ENCODE results near the gene LCN10.
"Not testable (repeated sequence)": the region's sequence is repeated elsewhere in the genome, so short reads cannot be mapped to it uniquely, and the experiment has no call there.

Gene LCN10

DNA sequence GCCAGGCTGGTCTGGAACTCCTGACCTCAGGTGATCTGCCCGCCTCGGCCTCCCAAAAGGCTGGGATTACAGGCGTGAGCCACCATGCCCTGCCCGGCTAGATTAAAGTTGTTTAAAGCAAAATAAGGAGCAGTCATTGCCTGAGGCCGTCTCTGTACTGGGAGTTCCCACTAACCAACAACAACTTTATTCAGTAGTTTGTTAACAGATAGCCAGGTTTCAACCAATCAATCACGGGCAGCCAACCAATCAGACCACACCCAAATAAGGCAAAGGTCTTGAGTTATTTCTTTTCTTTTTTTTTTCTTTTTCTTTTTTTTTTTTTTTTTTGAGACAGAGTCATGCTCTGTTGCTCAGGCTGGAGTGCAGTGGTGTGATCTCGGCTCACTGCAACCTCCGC, 38.0 kb downstream of the LCN10 start:
- not testable (repeated sequence) for H3K4me3 ChIP-seq (ENCODE audit: low read depth, low read length)

DNA sequence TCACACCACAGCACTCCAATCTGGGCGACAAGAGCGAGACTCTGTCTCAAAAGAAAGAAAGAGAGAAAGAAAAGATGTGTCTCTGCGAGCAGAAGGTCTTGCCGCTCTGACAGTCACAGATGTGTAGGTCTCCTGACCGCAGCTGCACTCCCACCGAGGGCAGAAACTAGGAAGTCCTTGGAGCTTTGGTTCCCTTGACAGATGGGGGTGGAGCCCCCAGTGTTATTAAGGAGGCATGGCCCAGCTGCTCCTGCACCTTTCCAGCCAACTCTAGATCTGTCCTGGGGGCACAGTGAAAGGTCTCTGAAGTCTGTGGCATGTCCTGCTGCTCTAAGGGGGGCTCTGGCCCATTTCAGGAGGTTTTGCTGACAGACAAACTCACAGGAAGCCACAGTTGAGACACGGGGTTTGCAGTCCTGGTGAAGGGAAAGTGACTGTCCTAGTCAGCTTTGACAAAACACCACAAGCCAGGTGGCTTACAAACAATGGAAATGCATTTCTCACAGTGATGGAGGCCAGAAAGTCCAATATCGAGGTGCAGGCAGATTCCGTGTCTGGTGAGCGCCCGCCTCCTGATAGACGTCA, 39.4 kb downstream of the LCN10 start:
- H3K4me3 ChIP-seq (ENCODE audit: low read depth, low read length), result no peak overlapping the region

DNA sequence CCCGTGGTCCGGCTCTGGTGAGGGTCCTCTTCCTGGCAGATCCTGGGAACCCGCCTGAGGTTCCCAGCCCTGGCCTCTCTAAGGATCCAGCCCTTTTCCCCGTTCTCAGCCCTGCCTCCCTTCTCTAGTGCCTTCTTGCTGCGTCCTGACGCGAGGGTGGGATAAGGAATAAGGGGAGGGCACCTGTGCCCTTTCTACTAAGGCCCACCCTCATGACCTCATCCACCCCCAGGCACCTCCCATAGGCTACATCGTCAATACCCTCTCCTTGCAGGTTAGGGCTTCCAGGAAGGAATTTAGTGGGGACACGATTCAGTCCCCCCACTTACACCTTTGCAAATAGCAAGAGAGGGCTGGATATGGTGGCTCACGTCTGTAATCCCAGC, 41.1 kb downstream of the LCN10 start:
- no peak overlapping the region for H3K4me3 ChIP-seq (ENCODE audit: low read depth, low read length)

DNA sequence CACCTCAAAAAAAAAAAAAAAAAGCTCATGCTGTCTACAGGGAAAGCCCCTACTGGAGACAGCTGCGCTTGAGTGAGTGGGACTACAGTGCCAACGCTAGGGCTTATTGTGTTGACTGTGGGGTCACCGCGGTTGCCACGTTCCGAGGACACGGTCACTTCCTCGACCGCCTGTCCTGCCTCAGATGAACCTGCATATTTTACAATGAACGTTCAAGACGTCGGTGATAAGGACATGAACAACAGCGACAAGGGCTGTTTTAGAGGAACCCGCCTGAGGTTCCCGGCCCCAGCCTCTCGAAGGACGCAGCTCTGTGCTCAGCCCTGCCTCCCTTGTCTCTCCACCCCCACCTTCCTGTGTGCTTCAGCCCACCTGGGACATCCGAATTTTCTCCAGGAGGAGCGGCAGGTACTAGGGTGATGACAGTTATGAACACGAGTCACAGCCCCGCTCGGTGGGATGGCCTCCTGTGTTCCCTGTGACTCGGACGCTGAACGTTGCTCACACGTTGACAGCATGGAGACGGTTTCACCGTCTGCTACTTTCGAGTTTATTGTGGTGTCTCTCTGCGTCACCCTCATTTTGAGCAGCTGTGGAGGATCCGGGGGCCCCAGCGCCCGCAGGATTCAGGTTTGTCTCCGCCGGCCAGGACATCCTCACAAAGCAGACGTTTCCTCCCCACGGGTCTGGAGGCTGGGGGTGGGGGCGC, 41.6 kb downstream of the LCN10 start:
- no peak overlapping the region for H3K4me3 ChIP-seq (ENCODE audit: low read depth, low read length)

DNA sequence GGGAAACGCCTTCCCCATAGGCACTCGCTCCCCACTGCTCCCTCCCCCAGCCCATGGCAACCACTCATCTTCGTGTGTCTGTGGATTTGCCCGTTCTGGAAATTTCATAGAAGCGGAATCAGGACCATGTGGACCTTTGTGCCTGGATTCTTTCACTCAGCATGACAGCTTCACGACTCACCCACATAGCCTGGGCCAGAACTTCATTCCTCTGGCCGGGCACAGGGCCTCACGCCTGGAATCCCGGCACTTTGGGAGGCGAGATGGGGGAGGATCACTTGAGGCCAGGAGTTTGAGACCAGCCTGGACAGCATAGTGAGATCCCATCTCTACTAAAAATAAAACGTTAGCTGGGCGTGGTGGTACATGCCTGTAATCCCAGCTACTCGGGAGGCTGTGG, 42.4 kb downstream of the LCN10 start:
- H3K4me3 ChIP-seq (ENCODE audit: low read depth, low read length), result no peak overlapping the region

DNA sequence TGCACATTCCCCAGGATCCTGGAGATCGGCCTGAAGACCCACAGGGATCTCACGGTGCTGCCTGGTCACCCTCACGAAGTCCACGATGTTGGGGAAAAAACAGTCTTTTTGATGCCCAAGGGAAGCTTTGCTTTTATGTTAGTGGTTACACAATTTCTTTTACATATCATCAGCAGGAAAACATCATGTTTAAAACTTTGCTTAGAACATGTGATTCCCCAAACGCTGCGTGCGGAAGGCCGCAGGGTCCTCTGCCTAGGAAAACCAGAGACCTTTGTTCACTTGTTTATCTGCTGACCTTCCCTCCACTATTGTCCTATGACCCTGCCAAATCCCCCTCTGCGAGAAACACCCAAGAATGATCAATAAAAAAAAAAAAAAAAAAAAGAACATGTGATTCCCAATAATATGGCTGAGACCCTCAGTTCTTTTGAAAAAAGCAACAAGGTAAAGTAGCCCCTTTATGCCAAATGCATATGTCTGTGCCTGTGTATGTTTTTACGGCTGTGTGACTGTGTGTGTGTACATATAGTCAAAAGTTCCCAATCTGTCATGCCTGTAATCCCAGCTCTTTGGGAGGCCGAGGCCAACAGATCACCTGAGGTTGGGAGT, 44.0 kb downstream of the LCN10 start:
- no peak overlapping the region for H3K4me3 ChIP-seq (ENCODE audit: low read depth, low read length)

DNA sequence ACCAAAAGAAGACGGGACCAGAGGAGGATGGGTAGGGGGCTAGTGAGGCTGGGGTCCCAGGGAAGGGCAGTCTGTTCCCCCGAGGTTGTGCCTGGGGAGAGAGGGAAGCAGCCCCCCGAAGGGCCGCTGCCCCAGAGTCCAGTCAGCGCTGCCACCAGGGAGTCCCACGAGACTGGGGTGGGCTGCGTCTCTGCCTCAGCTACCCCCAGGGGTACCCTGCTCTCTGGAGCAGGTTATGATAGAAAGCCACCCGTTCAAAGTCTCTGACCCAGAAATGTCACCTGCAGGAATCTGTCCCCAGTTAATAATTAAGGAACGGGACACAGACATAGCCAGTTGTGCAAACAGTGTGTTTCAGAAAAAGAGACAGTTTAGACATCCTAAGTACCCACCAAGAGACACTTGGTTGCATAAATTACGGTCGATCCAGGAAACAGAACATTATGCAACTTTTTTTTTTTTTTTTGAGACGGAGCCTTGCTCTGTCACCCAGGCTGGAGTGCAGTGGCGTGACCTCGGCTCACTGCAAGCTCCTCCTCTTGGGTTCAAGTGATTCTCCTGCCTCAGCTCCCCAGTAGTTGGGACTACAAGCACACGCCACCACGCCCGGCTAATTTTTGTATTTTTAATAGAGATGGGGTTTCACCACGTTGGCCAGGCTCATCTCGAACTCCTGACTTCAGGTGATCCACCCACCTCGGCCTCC, 44.8 kb downstream of the LCN10 start:
- no peak overlapping the region for H3K4me3 ChIP-seq (ENCODE audit: low read depth, low read length)

DNA sequence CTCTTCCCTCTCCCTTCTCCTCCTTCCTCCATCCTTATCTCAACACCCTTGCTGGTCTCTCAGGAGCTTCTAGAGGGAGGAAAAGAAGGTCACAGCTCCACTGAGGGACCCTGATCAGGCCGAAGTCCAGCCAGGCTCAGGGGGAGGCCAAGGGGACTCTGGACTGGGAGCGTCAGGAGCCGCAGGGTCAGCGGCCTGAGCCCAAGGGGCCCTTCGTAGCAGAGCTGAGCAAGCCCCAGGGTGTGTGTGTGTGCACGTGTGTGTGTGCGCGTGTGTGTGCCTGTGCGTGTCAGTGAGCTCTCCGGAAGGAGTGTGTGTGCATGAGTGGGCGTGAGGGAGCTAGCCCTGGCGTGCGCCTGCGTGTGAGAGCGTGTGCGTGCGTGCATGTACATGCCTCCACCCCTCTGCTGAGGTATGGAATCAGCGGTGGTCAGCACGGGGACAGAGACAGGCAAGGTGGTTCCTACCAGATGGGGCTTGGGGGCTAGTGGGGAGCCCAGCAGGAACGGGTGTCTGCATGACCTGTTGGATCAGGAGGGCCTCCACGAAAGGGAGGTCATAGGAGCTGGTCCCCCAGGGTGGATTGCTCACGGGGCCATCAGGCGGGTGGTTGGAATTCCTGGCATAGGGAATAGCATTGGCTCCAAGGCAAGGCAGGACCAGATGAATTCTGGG, 45.5 kb downstream of the LCN10 start:
- no peak overlapping the region for H3K4me3 ChIP-seq (ENCODE audit: low read depth, low read length)

DNA sequence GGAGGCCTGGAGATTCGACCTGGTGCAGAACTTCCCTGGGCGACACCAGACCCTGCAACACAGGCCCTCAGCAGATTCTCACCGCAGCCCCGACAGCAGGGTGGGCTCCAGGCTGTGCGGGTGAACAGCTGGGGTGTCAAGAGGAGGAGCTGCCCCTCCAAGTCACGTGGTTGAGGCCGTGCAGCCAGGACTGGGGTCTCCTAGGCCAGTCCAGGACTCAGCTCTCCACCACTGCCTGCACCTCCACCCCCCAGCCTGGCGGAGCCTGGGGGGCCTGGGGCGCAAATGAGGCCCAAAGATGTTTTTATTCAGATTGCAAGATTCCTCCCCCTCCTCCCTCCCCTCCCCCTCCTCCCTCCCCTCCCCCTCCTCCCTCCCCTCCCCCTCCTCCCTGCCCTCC, 46.2 kb downstream of the LCN10 start:
- no peak overlapping the region for H3K4me3 ChIP-seq (ENCODE audit: low read depth, low read length)

DNA sequence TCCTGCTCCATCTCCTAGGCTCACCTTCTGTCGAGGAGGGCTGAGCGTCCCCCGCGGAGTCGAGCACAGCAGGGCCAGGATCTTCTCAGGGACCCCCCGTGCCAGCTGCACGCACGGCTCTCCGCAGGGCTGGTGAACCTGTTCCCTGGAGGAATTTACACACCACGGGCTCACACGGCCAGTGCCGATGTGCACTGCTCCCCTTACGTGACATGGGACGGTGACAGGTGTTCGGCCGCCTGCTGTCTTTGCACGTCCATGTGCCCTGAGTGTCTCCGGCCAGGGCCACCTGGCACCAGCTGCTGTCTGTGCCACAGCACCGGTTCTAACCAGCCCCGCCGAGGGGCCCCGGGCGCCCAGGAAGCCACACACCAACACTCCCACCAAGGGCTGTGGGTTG, 46.8 kb downstream of the LCN10 start:
- H3K4me3 ChIP-seq (ENCODE audit: low read depth, low read length), result no peak overlapping the region

DNA sequence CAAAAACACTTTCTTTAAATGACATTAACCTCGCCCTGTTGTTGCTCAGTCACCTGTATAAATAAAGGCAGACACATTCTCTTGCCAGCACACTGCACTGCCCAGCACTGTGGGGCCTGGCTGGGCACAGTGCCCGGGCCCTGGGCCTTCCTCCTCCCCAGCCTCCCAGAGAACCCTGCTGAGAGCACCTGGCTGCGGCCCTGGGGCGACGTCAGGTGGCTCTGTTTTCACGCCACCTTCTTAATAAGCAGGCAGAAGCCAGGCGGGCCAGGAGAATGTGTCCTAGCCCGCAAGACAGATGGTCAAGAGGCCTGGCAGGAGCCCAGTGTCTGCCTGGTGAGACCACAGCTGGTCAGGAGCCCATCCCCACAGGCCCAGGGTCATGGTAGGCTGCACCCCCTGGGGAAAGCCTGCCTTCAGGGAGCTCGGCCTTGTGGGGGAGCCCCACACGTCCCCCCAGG, 47.3 kb downstream of the LCN10 start:
- H3K4me3 ChIP-seq (ENCODE audit: low read depth, low read length), result no peak overlapping the region

DNA sequence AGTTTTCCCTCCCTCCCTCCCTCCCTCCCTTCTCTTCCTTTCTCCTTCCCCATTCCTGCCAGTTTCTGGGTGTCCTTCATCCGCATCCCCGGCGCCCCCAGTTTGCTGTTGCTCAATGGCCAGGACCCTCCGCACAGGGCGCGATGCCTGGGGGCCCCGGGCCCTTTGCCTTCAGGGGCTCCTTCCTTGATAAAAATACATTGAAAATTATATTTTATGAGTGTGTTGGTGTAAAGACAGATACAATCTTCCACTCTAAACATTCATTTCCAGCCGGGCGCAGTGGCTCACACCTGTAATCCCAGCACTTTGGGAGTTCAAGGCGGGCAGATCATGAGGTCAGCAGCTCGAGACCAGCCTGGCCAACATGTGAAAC, 47.9 kb downstream of the LCN10 start:
- H3K4me3 ChIP-seq (ENCODE audit: low read depth, low read length), result no peak overlapping the region

DNA sequence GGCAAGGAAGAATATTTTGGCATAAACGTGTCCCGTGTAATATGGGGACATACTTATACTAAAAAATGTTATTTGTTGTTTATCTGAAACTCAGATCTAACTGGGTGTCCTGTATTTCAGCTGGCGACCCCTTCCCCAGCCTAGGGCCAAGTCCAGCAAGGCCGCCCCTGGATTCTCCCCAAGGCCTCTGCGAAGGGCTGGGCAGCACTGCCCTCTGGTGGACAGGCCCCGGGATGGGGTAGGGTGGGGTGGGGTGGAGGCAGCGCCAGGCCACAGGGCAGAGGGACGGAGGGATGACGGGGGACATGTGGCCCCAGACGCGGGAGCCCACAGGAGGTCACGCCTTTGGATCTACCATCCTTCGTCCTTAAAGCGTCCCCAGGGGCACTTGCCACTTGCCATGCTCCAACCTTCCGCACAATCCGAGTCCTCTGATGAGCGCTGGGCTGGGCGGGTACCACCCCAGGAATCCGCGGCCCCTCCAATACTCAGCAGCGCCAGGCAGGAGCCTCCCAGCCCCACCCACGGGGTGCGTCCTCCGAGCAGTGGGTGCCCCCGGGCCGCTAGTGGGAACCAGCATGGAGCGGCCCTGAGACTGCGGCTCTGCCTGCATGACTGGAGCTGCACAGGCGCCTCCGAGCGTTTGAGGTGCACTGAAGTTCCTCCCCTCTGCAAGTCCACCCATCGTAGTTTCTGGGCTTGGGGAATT, 48.4 kb downstream of the LCN10 start:
- H3K4me3 ChIP-seq (ENCODE audit: low read depth, low read length), result no peak overlapping the region

DNA sequence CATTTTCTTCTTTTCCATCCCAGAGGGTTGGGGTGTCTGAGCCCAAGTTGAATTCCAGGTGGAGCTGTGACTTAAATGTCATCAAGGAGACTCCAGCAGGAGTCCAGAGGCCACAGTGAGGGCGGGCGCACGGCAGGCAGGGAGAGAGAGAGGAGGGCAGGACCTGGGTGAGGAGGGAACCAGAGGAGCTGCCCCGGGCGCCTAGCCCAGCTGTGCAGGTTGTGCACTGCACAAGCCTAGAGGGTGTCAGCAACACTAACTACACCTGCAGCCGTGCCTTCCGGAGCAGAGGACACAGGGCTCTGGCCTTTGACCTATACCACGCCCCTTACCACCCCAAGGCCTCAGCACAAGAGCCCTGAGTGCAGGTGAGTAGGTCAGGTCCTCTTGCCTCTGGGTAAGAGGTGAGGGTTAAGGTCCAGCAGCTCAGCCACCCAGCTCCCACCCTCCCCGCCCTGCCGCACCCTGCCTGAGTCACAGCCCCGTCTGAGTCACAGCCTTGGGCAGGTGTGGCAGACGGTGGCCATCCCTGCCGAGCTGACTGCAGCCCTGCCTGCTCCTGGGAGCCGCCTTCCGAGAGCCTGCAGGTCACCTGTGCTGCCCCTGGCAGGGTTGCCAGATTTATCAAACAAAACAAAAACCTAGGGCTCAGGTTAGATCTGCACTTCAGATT, 49.1 kb downstream of the LCN10 start:
- no peak overlapping the region for H3K4me3 ChIP-seq (ENCODE audit: low read depth, low read length)

DNA sequence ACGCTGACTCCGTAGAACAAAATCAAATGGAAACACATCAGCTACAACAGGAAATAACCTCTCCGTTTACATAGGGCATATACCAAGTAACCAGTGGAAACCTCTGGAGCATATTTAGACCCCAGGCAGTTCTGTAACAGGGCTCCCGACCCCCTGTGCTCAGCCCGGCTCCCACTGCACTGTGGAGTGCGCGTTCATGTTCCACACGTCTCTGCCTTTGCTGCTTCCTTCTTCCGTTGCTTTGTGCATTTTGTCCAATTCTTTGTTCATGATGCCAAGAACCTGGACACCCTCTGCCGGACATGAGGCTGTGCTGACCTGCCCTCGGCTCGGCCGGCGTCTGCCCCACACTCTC, 49.6 kb downstream of the LCN10 start:
- H3K4me3 ChIP-seq (ENCODE audit: low read depth, low read length), result no peak overlapping the region

DNA sequence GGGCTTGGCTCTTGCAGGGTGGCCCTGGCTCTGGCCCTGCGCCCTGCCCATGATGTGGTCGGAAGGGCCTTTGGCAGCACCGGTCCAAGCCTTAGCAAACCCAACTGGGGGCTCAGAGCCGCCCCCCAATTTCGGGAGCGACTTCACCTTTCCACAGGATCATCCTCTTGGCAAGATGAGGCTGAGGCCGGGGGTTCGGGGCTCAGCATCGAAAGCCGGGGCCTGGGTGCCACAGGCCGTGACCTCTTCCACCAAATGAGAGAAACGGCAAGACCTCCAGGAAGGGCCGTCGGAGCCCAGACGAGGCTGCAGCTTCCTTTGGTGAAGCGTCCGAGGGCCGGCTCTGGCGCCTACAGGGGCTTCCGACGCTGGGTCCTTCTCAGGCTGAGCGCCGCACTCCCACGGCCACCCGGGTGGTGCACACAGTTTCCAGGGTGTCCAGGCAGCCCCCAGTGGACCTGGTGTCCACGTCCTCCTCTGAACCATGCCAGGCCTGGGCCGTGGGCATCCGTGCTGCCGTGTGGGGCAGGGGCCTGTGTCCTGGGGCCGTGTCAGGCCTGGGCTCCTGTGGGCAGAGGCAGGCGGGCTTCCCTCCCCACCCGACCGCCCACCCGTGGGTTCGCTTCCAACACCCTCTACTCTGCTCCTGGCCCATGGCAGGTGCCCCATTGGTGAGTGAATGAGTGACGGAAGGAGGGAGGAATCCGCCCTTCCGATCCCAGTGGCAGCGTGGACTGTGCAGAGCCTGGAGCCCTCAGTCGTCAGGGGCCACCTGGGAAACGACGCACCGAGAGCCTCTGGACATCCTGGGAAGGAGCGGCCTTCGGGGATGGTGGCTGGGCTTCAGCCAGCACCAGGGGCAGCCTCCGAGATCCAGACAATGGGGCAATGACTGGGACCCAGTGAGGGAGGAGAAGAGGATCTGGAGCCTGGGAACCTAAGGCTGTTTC, 50.3 kb downstream of the LCN10 start:
- H3K4me3 ChIP-seq (ENCODE audit: low read depth, low read length), result no peak overlapping the region

DNA sequence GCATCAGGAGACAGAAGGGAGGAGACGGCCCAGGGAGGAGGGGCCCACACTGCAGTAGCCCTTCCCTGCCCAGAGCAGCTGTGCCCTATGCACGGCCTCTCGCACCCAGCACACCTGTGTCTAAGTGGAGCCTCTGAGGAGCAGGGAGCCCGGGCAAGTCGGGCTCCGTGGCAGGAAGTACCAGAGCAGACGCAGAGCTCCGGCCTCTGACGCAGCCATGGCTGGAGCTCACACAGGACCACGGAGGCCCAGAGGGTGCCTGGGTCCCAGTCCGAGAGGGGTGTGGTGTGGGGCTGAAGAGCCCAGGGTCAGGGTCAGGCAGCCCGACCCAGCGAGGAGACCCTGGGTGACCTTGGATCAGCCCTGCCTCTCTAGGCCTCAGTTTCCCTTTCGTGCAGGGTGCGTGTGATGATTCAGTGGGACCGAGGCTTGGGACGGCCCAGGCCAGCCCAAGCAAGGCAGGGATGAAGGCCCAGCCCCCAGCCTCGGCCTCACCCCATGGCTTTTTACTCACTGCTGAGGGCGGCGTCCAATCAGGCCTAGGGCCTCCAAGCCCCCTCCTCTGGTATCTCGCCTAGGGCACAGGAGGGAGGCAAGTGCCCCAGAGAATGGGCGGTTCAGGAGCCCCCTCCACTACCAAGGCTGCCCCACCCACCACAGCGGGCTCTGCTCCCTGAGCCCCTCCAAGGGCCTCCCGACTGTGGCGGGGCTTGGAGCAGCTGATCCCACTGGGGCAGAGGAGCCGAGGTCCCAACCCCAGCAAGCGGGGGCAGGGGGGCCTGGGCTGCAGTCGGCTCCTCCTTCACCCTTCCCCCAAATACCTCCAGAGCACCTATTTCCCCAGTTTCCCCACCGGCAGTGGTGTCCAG, 51.2 kb downstream of the LCN10 start:
- no peak overlapping the region for H3K4me3 ChIP-seq (ENCODE audit: low read depth, low read length)

DNA sequence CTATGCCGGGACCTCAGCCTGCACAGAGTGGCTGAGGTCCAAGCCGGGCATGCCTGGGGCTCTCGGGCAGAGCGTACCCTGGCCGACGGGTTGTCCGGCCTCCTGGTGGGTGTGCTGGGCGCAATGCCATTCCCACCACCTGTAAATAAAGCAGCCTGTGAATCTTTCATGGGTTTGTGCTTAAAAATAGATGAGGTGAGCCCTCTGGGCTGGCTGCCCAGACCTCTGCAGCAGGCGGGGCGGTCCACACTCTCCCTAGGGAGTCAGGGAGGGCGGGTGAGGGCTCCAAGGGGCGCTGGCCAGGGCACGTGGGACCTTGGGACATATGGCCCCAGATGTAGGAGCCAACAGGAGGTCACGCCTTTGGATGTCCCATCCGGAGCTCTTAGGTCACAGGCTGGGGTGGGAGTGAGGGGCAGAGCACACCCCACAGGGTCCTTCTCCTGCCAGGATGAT, 51.9 kb downstream of the LCN10 start:
- no peak overlapping the region for H3K4me3 ChIP-seq (ENCODE audit: low read depth, low read length)
